Temporal lobe (tissue), 2 donors: ENCODE results near the gene CXADR. TPM values are rescaled to one million over a fixed set of nuclear protein-coding genes. Genes with fewer than 3 reads are reported as not detected.

Experiments
- small RNA-seq: library from RNA; depleted of rRNA; stranded (forward); fragments of <200 nt; gene quantifications from one replicate; pipeline ENCODE3, GENCODE V24; 2014; ENCODE audit warnings: low replicate concordance
- total RNA-seq: library from RNA; depleted of rRNA; stranded (reverse); fragments of >200 nt; gene quantifications from one replicate; pipeline ENCODE4 v1.2.3, GENCODE V29; 2014

The CXADR gene
- total RNA-seq, 1 donor from 2014 or later = 255 TPM

Small RNA genes within 50 kb of the gene (small RNA-seq; reads per million reads assigned to genes)
- gene RF00019 (not detected), gene RN7SL163P (not detected), gene RPL39P40 (not detected)

Other genes starting within 250 kb of the CXADR start
- gene BTG3, start 99.9 kb downstream of the CXADR start, total RNA-seq = 24.3 TPM